GM19452 (cell line): ENCODE results near the gene SCAF1.

Experiments
- ATAC-seq: cut with Tn5 transposase; IDR thresholded peaks from one replicate; pipeline ENCODE4 v1.9.1; 2021; ENCODE audit not compliant: unreplicated experiment

Gene SCAF1

GRCh38 chr19:49645592-49645991, 3.6 kb downstream of the SCAF1 start:
- ATAC-seq = no peak

GRCh38 chr19:49645995-49646394, 4.0 kb downstream of the SCAF1 start:
- no peak for ATAC-seq

GRCh38 chr19:49646586-49646985, 4.6 kb downstream of the SCAF1 start:
- no peak for ATAC-seq

GRCh38 chr19:49651029-49651819, 9.2 kb downstream of the SCAF1 start:
- no peak for ATAC-seq

- no peak for ATAC-seq
Observed at GRCh38 chr19:49651820-49652550, 10.0 kb downstream of the SCAF1 start.

- no peak for ATAC-seq
Observed at GRCh38 chr19:49652551-49653465, 10.8 kb downstream of the SCAF1 start.

GRCh38 chr19:49653466-49653806, 11.4 kb downstream of the SCAF1 start:
- ATAC-seq = no peak

GRCh38 chr19:49654581-49654980, 12.6 kb downstream of the SCAF1 start:
- ATAC-seq = no peak

GRCh38 chr19:49655570-49656455, 13.8 kb downstream of the SCAF1 start:
- no peak for ATAC-seq

- no peak for ATAC-seq
Observed at GRCh38 chr19:49656456-49657109, 14.6 kb downstream of the SCAF1 start.

GRCh38 chr19:49657493-49658138, 15.6 kb downstream of the SCAF1 start:
- no peak for ATAC-seq

GRCh38 chr19:49658139-49658517, 16.1 kb downstream of the SCAF1 start:
- no peak for ATAC-seq

- ATAC-seq = no peak
Observed at GRCh38 chr19:49658566-49659442, 16.8 kb downstream of the SCAF1 start.

GRCh38 chr19:49660338-49660961, 18.4 kb downstream of the SCAF1 start:
- no peak for ATAC-seq

- ATAC-seq = no peak
Observed at GRCh38 chr19:49662011-49662410, 20.0 kb downstream of the SCAF1 start.

GRCh38 chr19:49663224-49663623, 21.2 kb downstream of the SCAF1 start:
- no peak for ATAC-seq

GRCh38 chr19:49664171-49665035, 22.4 kb downstream of the SCAF1 start:
- ATAC-seq = no peak
